IMR-90 (cell line): ENCODE measurements around the gene WNT3. TPM values are rescaled to one million over a fixed set of nuclear protein-coding genes. Genes with fewer than 3 reads are reported as not detected.

Source experiments
- ATAC-seq: fragments of 200-7000 bp; cut with Tn5 transposase; 2 replicates; pipeline ENCODE4 v1.9.1; 2020; ENCODE audit warnings: low read depth, mild to moderate bottlenecking, moderate library complexity
- BruUV-seq: library from RNA; stranded (reverse); fragments of 400-500 nt; replicated peaks from 2 replicates; lab custom pipeline; 2021; lab: Mats Ljungman, UMichigan
- CTCF ChIA-PET: fragments of 300-600 bp; formaldehyde crosslinking; extraction: SDS; loops from one replicate; lab custom pipeline; 2021; ENCODE audit warnings: antibody characterized with exemption; lab: Yijun Ruan, JAX
- POLR2A ChIA-PET: fragments of 300-600 bp; sonication (Branson Sonifier 250); formaldehyde crosslinking; loops from one replicate; lab custom pipeline; 2022; ENCODE audit warnings: antibody characterized with exemption; ENCODE audit not compliant: unreplicated experiment; lab: Charles Lee
- DNase-seq: peaks from one replicate; pipeline ENCODE4 v3.0.0; 2013
- H2AFZ ChIP-seq: replicated peaks from 2 replicates; pipeline ENCODE3; 2013; ENCODE audit warnings: low read length, mild to moderate bottlenecking; ENCODE audit not compliant: poor library complexity
- H2AK5ac ChIP-seq: 2 replicates; pipeline ENCODE4 v1.6.1; 2013; ENCODE audit warnings: low read depth, low read length, inconsistent platforms
- H2AK9ac ChIP-seq: replicated peaks from 2 replicates; pipeline ENCODE3; 2013; ENCODE audit warnings: mild to moderate bottlenecking, low read depth, low read length, moderate library complexity; ENCODE audit not compliant: poor library complexity
- H2BK120ac ChIP-seq: 2 replicates; pipeline ENCODE4 v1.6.1; 2013; ENCODE audit warnings: low read depth, low read length, inconsistent platforms
- H2BK15ac ChIP-seq: 3 replicates; pipeline ENCODE4 v1.6.1; 2013; ENCODE audit warnings: low read depth, low read length, inconsistent platforms
- H2BK20ac ChIP-seq: 2 replicates; pipeline ENCODE4 v1.6.1; 2013; ENCODE audit warnings: low read depth, mild to moderate bottlenecking, inconsistent platforms, low read length, moderate library complexity
- H2BK5ac ChIP-seq: 2 replicates; pipeline ENCODE4 v1.6.1; 2013; ENCODE audit warnings: mild to moderate bottlenecking, low read depth, low read length, inconsistent platforms; ENCODE audit not compliant: poor library complexity, severe bottlenecking
- H3K14ac ChIP-seq: replicated peaks from 2 replicates; pipeline ENCODE4 v1.6.1; 2013; ENCODE audit warnings: low read depth, low read length, inconsistent platforms
- H3K18ac ChIP-seq: 2 replicates; pipeline ENCODE4 v1.6.1; 2013; ENCODE audit warnings: low read depth, low read length, control low read depth
- H3K23ac ChIP-seq: 2 replicates; pipeline ENCODE4 v1.6.1; 2013; ENCODE audit warnings: low read depth, low read length, inconsistent platforms
- H3K27ac ChIP-seq: 2 replicates; pipeline ENCODE4 v1.5.1; 2013; ENCODE audit warnings: mild to moderate bottlenecking, control low read depth, low read length; ENCODE audit not compliant: insufficient read depth
- H3K27me3 ChIP-seq: 2 replicates; pipeline ENCODE4 v1.6.1; 2013; ENCODE audit warnings: low read length; ENCODE audit not compliant: control insufficient read depth, insufficient read depth
- H3K36me3 ChIP-seq: 2 replicates; pipeline ENCODE4 v1.6.1; 2013; ENCODE audit warnings: low read length, mixed read lengths; ENCODE audit not compliant: control insufficient read depth, insufficient read depth
- H3K4ac ChIP-seq: 2 replicates; pipeline ENCODE4 v1.6.1; 2013; ENCODE audit warnings: low read depth, low read length, inconsistent platforms
- H3K4me1 ChIP-seq: 2 replicates; pipeline ENCODE4 v1.6.1; 2013; ENCODE audit warnings: low read length, mixed read lengths; ENCODE audit not compliant: control insufficient read depth, insufficient read depth
- H3K4me2 ChIP-seq: 2 replicates; pipeline ENCODE4 v1.6.1; 2013; ENCODE audit warnings: low read depth, mild to moderate bottlenecking, control low read depth, low read length, moderate library complexity
- H3K4me3 ChIP-seq: 2 replicates; pipeline ENCODE4 v1.5.1; 2013; ENCODE audit warnings: low read depth, mild to moderate bottlenecking, control low read depth, low read length, moderate library complexity; ENCODE audit not compliant: insufficient read depth
- H3K56ac ChIP-seq: 2 replicates; pipeline ENCODE4 v1.6.1; 2013; ENCODE audit warnings: low read length, inconsistent platforms; ENCODE audit not compliant: insufficient read depth; ENCODE audit errors: extremely low read depth
- H3K79me1 ChIP-seq, 2 experiments: 2 replicates each; pipeline ENCODE4 v1.6.1; 2013; ENCODE audit warnings: low read length in 2 of 2, inconsistent platforms in 1 of 2, low read depth in 1 of 2
- H3K9ac ChIP-seq: 2 replicates; pipeline ENCODE4 v1.6.1; 2013; ENCODE audit warnings: low read depth, low read length, control low read depth
- H3K9me1 ChIP-seq: 2 replicates; pipeline ENCODE4 v1.6.1; 2013; ENCODE audit warnings: low read length, inconsistent platforms; ENCODE audit not compliant: insufficient read depth
- H3K9me3 ChIP-seq: 2 replicates; pipeline ENCODE4 v1.6.1; 2013; ENCODE audit warnings: low read length; ENCODE audit not compliant: control insufficient read depth, insufficient read depth
- H4K20me1 ChIP-seq: 2 replicates; pipeline ENCODE4 v1.6.1; 2013; ENCODE audit warnings: low read length, inconsistent platforms; ENCODE audit not compliant: insufficient read depth
- H4K5ac ChIP-seq: 2 replicates; pipeline ENCODE4 v1.6.1; 2013; ENCODE audit warnings: mild to moderate bottlenecking, low read depth, low read length, control low read depth
- H4K8ac ChIP-seq, 2 experiments: 2 replicates each; pipeline ENCODE4 v1.6.1; 2013; ENCODE audit warnings: low read depth in 2 of 2, low read length in 2 of 2, control low read depth in 1 of 2, inconsistent platforms in 1 of 2
- H4K91ac ChIP-seq: 2 replicates; pipeline ENCODE4 v1.6.1; 2013; ENCODE audit warnings: low read depth, low read length, inconsistent platforms; ENCODE audit not compliant: insufficient read depth
- CEBPB ChIP-seq: IDR thresholded peaks from 2 replicates; pipeline ENCODE4 v1.6.1; 2012; ENCODE audit warnings: low read depth, low read length, improper control_type of control experiment
- CHD1 ChIP-seq: IDR thresholded peaks from 2 replicates; pipeline ENCODE4 v1.6.1; 2012; ENCODE audit warnings: low read depth, low read length, improper control_type of control experiment
- MAFK ChIP-seq: IDR thresholded peaks from 2 replicates; pipeline ENCODE4 v1.6.1; 2012; ENCODE audit warnings: low read depth, low read length, improper control_type of control experiment
- RCOR1 ChIP-seq: IDR thresholded peaks from 2 replicates; pipeline ENCODE4 v1.6.1; 2012; ENCODE audit warnings: mild to moderate bottlenecking, low read length, improper control_type of control experiment; ENCODE audit not compliant: insufficient replicate concordance
- RFX5 ChIP-seq: IDR thresholded peaks from 2 replicates; pipeline ENCODE4 v1.8.0; 2012; ENCODE audit warnings: low read depth, mild to moderate bottlenecking, low read length, moderate library complexity
- WGBS, 2 experiments: methylation state at CpG; one replicate each; pipeline versions ENCODE4 v1.1.5 to v1.1.7; 2013; ENCODE audit warnings: missing lambda C conversion rate in 2 of 2; ENCODE audit not compliant: insufficient read length in 1 of 2; ENCODE audit errors: extremely low coverage in 2 of 2; 5-methylcytosine and 5-hydroxymethylcytosine counted together
- dilution Hi-C: fragments of 300-500 bp; cut with HindIII; formaldehyde crosslinking; loops from one replicate; pipeline ENCODE4 v1.14.3; 2018; ENCODE audit warnings: low sequenced_read_pairs; ENCODE audit not compliant: unreplicated experiment
- in situ Hi-C: fragments of 300-500 bp; cut with MboI; formaldehyde crosslinking; loops from 3 replicates; pipeline ENCODE4 v1.14.3; 2019; ENCODE audit warnings: low sequenced_read_pairs, inconsistent platforms, mixed read lengths
- intact Hi-C: fragments of 100-400 bp; cut with micrococcal nuclease; formaldehyde crosslinking; loops from 2 replicates; pipeline ENCODE4 v1.10.0; 2022
- polyA plus RNA-seq, 3 experiments: library from polyadenylated mRNA; depleted of rRNA; stranded (reverse); fragments of >200 nt; gene quantifications; 2 replicates each; pipeline ENCODE4 v1.2.3, GENCODE V29; 2012; ENCODE audit warnings: low replicate concordance in 1 of 3
- total RNA-seq: library from RNA; depleted of rRNA; stranded (reverse); fragments of >200 nt; gene quantifications from 2 replicates; pipeline ENCODE4 v1.2.3, GENCODE V29; 2012
- TF ChIP-seq, protein P1 (sequence below): fragments of 150-350 bp; IDR thresholded peaks from 2 replicates; pipeline ENCODE4 v1.6.1; 2016; ENCODE audit warnings: low read depth, mild to moderate bottlenecking, low read length, moderate library complexity, borderline replicate concordance

Gene WNT3
- total and polyA plus RNA-seq, 2 of the 4 experiments (the other 2 are of a cell fraction), result 0.72 to 1.0 TPM

DNA sequence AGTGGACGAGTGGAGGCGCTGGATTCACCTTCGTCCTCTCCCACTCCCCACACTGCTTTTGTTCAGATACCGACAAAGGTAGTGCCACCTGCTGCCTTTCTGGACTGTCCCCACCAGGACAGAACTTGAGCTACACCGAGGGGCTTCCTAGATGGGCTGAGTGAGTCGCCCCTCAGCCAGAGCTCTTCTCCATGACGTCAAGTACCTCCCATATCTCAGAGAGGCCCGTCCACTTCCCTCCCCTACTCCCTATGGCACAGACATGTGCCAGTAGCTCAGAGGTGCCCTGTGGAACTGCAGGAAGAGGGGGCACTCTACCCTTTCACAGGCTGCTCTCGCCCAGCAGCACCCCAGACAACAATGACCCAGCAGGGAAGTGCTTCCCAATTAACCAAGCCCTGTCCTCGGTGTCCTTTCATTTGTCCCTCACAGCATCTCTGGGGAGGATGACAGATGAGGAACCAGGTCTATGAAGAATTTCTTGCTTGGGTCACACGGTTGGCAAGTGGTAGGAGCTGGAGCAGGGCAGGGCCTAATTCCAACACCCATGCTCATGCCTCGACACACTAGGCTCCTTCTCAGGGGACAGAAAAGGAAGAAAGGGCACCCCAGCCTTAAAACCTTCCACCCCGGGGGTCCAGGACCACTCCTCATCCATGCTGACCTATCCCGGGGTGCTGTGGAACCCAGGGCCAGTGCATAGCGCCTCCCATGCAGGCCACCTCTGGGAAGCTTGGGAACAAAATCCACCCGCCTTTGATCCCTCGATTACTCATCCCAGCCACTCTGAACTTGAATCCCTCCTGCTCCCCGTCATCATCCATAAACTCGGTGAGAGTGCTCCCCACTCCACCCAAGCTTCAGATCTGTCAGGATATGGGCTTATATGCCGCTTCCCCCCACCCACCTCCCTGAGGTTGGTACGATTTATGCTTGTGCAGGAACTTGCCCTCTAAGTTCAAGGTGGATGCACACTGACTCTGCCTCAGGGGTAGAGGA is 51.7 kb downstream of the WNT3 start:
- dilution Hi-C loops, result no loop called here
- no peak overlapping the region for H3K23ac ChIP-seq
- H3K4me1 ChIP-seq, result peaks cover 14% of the 10 kb centered on the region
- no peak overlapping the region; the same call in 1 of the 2 replicates for H3K14ac ChIP-seq
- H3K18ac ChIP-seq, result no peak overlapping the region
- no peak overlapping the region; the same call in 1 of the 2 replicates for H2BK120ac ChIP-seq
- no peaks in the 10 kb centered on the region for H4K20me1 ChIP-seq
- in situ Hi-C loops, result no loop called here
- H2BK15ac ChIP-seq, result no peak overlapping the region; the same call in 2 of the 3 replicates
- TF ChIP-seq CEBPB, result no peak
- no peak for TF ChIP-seq RFX5
- TF ChIP-seq CHD1, result no peak
- TF ChIP-seq MAFK, result no peak
- TF ChIP-seq, protein P1, sequence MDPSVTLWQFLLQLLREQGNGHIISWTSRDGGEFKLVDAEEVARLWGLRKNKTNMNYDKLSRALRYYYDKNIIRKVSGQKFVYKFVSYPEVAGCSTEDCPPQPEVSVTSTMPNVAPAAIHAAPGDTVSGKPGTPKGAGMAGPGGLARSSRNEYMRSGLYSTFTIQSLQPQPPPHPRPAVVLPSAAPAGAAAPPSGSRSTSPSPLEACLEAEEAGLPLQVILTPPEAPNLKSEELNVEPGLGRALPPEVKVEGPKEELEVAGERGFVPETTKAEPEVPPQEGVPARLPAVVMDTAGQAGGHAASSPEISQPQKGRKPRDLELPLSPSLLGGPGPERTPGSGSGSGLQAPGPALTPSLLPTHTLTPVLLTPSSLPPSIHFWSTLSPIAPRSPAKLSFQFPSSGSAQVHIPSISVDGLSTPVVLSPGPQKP, result no peak
- TF ChIP-seq RCOR1, result no peak
- no peaks in the 10 kb centered on the region for H3K36me3 ChIP-seq
- no peak overlapping the region; the same call in 1 of the 2 replicates for H4K91ac ChIP-seq
- no peak overlapping the region for H3K27ac ChIP-seq
- H3K27me3 ChIP-seq, result no peaks in the 10 kb centered on the region
- WGBS, 2 experiments, result 95% methylated on average over 7 of the region's 21 CpGs; no CpG with 5 or more reads in 1 of the 2 experiments
- no peak overlapping the region for H2AFZ ChIP-seq
- no peak for ATAC-seq
- no peak overlapping the region for H2BK5ac ChIP-seq
- H4K8ac ChIP-seq, result no peak overlapping the region
- no peak overlapping the region; the same call in 1 of the 2 replicates for H2BK20ac ChIP-seq
- BruUV-seq, result no TSS peak
- H3K56ac ChIP-seq, result no peak overlapping the region
- peaks cover 28% of the 10 kb centered on the region for H3K9me1 ChIP-seq
- DNase-seq, result no peak
- H2AK9ac ChIP-seq, result no peak overlapping the region
- H3K79me1 ChIP-seq, result peaks cover 0 to 17% of the 10 kb centered on the region in 2 experiments; a peak in 1 of 4 replicates
- H4K5ac ChIP-seq, result no peak overlapping the region
- intact Hi-C loops, result no loop called here
- ChIA-PET POLR2A (no interaction called here), CTCF (interaction anchor here (0.5 to 1.0 kb wide), 2 partner anchors 52 to 125 kb away, joined by 3 to 4 read pairs; no protein-coding TSS in a partner anchor)
- H3K4me3 ChIP-seq, result no peak overlapping the region
- peak overlapping the region; percentile 78; the same call in 1 of the 2 replicates for H2AK5ac ChIP-seq
- no peak overlapping the region for H3K4ac ChIP-seq
- H3K9me3 ChIP-seq, result no peaks in the 10 kb centered on the region
- H3K4me2 ChIP-seq, result no peak overlapping the region
- no peak overlapping the region for H3K9ac ChIP-seq
